ENCODE results near the gene SYNGR4.

SYNGR4 gene

DNA sequence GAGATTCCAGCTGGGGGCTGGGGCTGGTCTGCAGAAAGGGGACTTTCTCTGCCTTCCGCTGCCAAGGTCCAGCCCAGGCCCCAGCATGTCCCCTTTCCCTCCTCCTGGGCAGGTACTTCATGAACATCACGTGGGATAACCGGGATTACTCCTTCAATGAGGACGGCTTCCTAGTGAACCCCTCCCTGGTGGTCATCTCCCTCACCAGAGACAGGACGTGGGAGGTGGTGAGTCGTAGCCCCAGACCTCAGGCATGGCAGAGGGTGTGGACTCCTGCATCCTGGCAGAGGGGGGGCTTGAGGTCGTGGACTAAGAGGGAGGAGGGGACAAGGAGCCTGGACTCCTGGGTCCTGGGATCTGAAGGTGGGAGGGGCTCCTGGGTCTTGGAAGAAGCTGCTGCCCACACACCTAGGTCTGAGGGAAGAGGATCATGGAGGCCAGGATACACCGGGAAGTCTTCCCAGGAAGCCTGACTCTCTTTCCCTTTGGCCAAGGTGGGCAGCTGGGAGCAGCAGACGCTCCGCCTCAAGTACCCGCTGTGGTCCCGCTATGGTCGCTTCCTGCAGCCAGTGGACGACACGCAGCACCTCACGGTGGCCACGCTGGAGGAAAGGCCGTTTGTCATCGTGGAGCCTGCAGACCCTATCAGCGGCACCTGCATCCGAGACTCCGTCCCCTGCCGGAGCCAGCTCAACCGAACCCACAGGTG is 49.9 kb downstream of the SYNGR4 start:
- TF ChIP-seq, protein P1, sequence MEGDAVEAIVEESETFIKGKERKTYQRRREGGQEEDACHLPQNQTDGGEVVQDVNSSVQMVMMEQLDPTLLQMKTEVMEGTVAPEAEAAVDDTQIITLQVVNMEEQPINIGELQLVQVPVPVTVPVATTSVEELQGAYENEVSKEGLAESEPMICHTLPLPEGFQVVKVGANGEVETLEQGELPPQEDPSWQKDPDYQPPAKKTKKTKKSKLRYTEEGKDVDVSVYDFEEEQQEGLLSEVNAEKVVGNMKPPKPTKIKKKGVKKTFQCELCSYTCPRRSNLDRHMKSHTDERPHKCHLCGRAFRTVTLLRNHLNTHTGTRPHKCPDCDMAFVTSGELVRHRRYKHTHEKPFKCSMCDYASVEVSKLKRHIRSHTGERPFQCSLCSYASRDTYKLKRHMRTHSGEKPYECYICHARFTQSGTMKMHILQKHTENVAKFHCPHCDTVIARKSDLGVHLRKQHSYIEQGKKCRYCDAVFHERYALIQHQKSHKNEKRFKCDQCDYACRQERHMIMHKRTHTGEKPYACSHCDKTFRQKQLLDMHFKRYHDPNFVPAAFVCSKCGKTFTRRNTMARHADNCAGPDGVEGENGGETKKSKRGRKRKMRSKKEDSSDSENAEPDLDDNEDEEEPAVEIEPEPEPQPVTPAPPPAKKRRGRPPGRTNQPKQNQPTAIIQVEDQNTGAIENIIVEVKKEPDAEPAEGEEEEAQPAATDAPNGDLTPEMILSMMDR (IDR thresholded peaks at IDR 0.05; ENCODE audit: control insufficient read depth, insufficient read depth, low read depth, low read length, missing control alignments) = no peak
- no peak for DNase-seq (ENCODE audit: low read depth)
- no peak overlapping the region for H3K4me3 ChIP-seq (ENCODE audit: control insufficient read depth, low read depth, low read length)

DNA sequence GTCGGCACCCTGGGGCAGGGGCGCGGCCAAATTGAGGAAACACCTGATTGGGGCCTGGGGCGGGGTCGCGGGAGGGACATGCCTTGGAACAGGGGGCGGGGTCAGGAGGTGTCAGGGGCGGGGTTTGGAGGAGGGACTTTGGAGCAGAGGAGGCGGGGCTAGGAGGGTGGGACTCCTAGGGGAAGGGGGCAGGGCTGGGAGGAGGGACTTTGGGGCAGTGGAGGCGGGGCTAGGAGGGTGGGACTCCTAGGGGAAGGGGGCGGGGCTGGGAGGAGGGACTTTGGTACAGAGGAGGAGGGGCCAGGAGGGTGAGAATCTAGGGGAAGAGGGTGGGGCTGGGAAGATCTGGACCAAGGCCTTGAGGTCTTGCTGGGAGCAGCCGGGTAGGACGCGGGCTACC is 51.2 kb downstream of the SYNGR4 start:
- DNase-seq (ENCODE audit: low read depth) = no peak
- H3K4me3 ChIP-seq (ENCODE audit: control insufficient read depth, low read depth, low read length) = no peak overlapping the region
- TF ChIP-seq, protein P1 (IDR thresholded peaks at IDR 0.05; ENCODE audit: control insufficient read depth, insufficient read depth, low read depth, low read length, missing control alignments) = no peak

DNA sequence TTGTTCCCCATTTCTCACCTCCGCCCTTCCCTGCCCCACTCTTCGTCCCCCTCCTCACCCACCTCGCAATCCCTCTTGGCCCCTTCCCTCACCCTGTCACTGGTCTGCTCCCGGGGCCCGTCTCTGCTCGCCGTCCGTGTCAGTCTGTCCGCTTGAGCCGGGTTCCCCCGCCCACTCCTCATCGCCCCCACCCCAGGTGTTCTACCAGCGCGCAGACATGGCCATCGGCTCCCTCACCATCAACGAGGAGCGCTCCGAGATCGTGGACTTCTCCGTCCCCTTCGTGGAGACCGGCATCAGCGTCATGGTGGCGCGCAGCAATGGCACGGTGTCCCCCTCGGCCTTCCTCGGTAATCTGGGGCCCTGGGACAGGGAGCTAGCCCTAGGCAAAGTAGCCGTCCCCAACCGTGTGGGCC is 51.6 kb downstream of the SYNGR4 start:
- H3K4me3 ChIP-seq (ENCODE audit: control insufficient read depth, low read depth, low read length) = no peak overlapping the region
- TF ChIP-seq, protein P1 (IDR thresholded peaks at IDR 0.05; ENCODE audit: control insufficient read depth, insufficient read depth, low read depth, low read length, missing control alignments) = no peak
- no peak for DNase-seq (ENCODE audit: low read depth)

DNA sequence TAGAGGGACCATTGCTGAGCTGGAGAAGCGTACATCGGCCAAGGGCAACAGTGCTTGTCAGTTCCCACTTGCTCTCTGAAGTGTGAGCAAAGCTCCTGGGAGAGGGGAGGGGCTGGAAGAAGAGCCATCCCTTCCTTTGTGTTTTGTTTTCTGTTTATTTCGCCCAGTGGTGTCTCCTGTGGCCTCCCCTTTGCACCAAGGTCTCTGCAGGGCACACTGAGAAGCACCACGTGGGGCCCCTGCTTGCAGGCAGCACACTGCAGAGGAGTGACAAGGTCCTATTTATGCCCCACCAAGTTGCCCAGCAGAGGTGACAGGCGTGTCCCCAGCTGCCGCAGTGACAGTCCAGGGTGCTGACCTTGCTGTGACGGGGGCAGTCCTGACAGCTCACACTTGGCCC is 53.3 kb downstream of the SYNGR4 start:
- DNase-seq (ENCODE audit: low read depth) = no peak
- H3K4me3 ChIP-seq (ENCODE audit: control insufficient read depth, low read depth, low read length) = no peak overlapping the region
- TF ChIP-seq, protein P1 (IDR thresholded peaks at IDR 0.05; ENCODE audit: control insufficient read depth, insufficient read depth, low read depth, low read length, missing control alignments) = no peak

DNA sequence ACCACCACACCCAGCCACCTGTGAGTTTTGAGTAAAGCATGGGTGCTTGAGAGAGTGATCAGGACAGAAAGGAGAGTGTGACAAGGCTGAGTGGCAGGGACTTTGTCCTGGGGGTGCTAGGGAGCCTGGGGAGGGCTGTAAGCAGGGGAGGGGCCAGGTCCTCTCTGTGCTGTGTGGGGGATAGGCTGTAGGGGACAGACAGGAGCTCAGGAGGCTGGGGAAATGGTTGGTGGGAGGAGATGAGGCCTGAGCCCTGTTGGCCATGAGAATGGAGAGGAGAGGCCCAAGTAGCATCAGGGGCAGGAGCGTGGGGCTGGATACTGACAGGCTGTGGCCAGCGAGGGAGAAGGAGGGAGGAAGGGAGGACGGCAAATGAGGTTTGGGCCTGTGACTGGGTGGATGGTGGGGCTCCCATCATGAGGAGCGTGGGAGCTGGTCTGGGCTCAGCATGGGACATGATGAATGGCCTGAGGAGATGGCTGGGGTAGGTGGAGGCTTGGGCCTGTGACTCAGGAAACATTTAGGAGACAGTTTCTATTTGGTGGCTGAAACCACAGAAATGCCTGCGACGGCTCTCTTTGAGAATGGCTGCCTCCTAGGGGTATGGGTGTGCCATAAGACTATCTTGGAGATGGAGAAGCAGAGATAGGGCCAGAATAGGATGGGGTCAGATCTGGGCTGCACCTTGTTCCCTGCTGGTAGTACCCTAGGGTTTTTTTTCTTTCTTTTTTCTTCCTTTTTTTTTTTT is 54.3 kb downstream of the SYNGR4 start:
- TF ChIP-seq, protein P1 (IDR thresholded peaks at IDR 0.05; ENCODE audit: control insufficient read depth, insufficient read depth, low read depth, low read length, missing control alignments) = peak; percentile 39
- H3K4me3 ChIP-seq (ENCODE audit: control insufficient read depth, low read depth, low read length) = no peak overlapping the region

DNA sequence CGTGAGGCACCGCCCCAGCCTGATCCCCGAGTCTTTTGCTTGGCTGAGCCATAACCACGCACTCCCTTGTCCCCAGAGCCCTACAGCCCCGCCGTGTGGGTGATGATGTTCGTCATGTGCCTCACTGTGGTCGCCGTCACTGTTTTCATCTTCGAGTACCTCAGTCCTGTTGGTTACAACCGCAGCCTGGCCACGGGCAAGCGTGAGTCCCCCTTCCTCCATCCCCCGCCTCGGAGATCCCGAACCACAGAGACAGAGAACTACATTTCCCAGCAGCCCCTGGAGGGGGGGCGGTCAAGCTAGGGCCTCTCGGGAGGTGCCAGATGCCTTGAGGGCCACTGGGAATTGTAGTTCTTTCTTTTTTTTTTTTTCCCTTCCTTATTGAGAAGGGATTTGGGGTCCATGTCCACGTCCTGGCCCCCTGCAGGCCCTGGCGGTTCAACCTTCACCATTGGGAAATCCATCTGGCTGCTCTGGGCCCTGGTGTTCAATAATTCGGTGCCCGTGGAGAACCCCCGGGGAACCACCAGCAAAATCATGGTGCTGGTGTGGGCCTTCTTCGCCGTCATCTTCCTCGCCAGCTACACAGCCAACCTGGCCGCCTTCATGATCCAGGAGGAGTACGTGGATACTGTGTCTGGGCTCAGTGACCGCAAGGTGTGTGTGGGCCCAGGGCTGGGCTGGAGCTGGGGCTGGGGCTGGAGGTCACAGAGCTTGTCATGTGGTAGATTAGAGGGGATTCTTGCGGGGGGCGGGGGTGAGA is 55.2 kb downstream of the SYNGR4 start:
- no peak overlapping the region for H3K4me3 ChIP-seq (ENCODE audit: control insufficient read depth, low read depth, low read length)
- TF ChIP-seq, protein P1 (IDR thresholded peaks at IDR 0.05; ENCODE audit: control insufficient read depth, insufficient read depth, low read depth, low read length, missing control alignments) = no peak
- no peak for DNase-seq (ENCODE audit: low read depth)

More for the DNA sequence above, 54.3 kb downstream of the SYNGR4 start:
- no peak for DNase-seq (ENCODE audit: low read depth)

All from AG09309 (cell line).